Measurements from ENCODE around the gene HECW1.

DNA sequence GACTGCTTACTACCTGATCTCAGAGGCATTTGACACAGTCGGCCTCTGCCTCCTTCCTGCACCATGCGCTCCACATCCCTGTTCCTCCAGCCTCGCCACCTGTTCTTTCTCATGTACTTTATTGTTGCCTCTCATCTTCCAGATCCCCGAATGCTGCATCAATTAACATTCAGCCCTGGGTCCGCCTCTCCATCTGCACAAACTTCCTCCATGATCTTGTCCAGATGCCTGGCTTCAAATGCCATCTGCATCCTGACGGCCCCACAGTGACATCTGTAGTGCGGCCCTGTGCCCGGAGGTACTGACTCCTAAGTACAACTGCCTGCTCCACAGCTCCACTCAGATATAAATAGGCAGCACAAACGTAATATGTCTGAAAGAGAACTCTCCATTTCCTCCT is 419.3 kb downstream of the HECW1 start:
- TF ChIP-seq ZFP30 (CRISPR knock-in tag; IDR thresholded peaks at IDR 0.05) (no peak), CSDC2 (CRISPR knock-in tag; IDR thresholded peaks at IDR 0.05) (no peak)
- TF ChIP-seq, protein P1, sequence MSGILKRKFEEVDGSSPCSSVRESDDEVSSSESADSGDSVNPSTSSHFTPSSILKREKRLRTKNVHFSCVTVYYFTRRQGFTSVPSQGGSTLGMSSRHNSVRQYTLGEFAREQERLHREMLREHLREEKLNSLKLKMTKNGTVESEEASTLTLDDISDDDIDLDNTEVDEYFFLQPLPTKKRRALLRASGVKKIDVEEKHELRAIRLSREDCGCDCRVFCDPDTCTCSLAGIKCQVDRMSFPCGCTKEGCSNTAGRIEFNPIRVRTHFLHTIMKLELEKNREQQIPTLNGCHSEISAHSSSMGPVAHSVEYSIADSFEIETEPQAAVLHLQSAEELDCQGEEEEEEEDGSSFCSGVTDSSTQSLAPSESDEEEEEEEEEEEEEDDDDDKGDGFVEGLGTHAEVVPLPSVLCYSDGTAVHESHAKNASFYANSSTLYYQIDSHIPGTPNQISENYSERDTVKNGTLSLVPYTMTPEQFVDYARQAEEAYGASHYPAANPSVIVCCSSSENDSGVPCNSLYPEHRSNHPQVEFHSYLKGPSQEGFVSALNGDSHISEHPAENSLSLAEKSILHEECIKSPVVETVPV (CRISPR knock-in tag; IDR thresholded peaks at IDR 0.05) = no peak
- TF ChIP-seq, protein P2, sequence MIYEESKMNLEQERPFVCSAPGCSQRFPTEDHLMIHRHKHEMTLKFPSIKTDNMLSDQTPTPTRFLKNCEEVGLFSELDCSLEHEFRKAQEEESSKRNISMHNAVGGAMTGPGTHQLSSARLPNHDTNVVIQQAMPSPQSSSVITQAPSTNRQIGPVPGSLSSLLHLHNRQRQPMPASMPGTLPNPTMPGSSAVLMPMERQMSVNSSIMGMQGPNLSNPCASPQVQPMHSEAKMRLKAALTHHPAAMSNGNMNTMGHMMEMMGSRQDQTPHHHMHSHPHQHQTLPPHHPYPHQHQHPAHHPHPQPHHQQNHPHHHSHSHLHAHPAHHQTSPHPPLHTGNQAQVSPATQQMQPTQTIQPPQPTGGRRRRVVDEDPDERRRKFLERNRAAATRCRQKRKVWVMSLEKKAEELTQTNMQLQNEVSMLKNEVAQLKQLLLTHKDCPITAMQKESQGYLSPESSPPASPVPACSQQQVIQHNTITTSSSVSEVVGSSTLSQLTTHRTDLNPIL (CRISPR knock-in tag; IDR thresholded peaks at IDR 0.05; ENCODE audit: low read depth) = no peak

Measured in SK-N-SH treated with all-trans-retinoic acid at 6 μM for 48 hours (cell line).